ENCODE data around the gene NR2E3.

Gene NR2E3

GRCh38 chr15:71810256-71811035, at the start of gene NR2E3:
TSS of gene NR2E3 (plus strand) at chr15:71810554. CDS start at chr15:71810744, 190 bp downstream.
- H3K27ac ChIP-seq (ENCODE audit: low read depth, low read length): no peak within 1 kb of the TSS
- H3K4me3 ChIP-seq (ENCODE audit: low read length): no peak within 1 kb of the TSS
- H3K9me3 ChIP-seq (ENCODE audit: control insufficient read depth, insufficient read depth, low read length): no peaks in the 10 kb centered on the region
- TF ChIP-seq CTCF (IDR thresholded peaks at IDR 0.05; ENCODE audit: low read depth, low read length, poor library complexity, severe bottlenecking) (no peak), EZH2phosphoT487 (IDR thresholded peaks at IDR 0.05; ENCODE audit: borderline replicate concordance, low read length) (no peak)
- H3F3A ChIP-seq (ENCODE audit: control insufficient read depth, insufficient read depth): no peaks in the 10 kb centered on the region
- H3K4me2 ChIP-seq (ENCODE audit: low read length): no peak within 1 kb of the TSS
- H3K9me2 ChIP-seq (replicated peaks; ENCODE audit: control insufficient read depth, low read length): no peaks in the 10 kb centered on the region
- H4K20me1 ChIP-seq (ENCODE audit: control insufficient read depth, insufficient read depth, low read depth, low read length): no peaks in the 10 kb centered on the region
- H3K27me3 ChIP-seq (ENCODE audit: control insufficient read depth, low read length): no peaks in the 10 kb centered on the region
- 0 out of 2 replicates have a peak, but pooled peaks cover 6% of the 10 kb centered on the region for H3K4me1 ChIP-seq (ENCODE audit: control insufficient read depth, low read length)
- H3K79me2 ChIP-seq (ENCODE audit: control insufficient read depth, low read length): no peaks in the 10 kb centered on the region
- no peaks in the 10 kb centered on the region for H3K36me3 ChIP-seq (ENCODE audit: control insufficient read depth, low read length)

- H3K9me3 ChIP-seq (ENCODE audit: control insufficient read depth, insufficient read depth, low read length): peaks cover 12% of the 10 kb centered on the region
- TF ChIP-seq CTCF (IDR thresholded peaks at IDR 0.05; ENCODE audit: low read depth, low read length, poor library complexity, severe bottlenecking) (no peak), EZH2phosphoT487 (IDR thresholded peaks at IDR 0.05; ENCODE audit: borderline replicate concordance, low read length) (no peak)
- no peaks in the 10 kb centered on the region for H3K36me3 ChIP-seq (ENCODE audit: control insufficient read depth, low read length)
- no peaks in the 10 kb centered on the region for H3K9me2 ChIP-seq (replicated peaks; ENCODE audit: control insufficient read depth, low read length)
- no peaks in the 10 kb centered on the region for H3F3A ChIP-seq (ENCODE audit: control insufficient read depth, insufficient read depth)
- H4K20me1 ChIP-seq (ENCODE audit: control insufficient read depth, insufficient read depth, low read depth, low read length): no peaks in the 10 kb centered on the region
- no peak overlapping the region for H3K4me2 ChIP-seq (ENCODE audit: low read length)
- no peak overlapping the region for H3K27ac ChIP-seq (ENCODE audit: low read depth, low read length)
- H3K27me3 ChIP-seq (ENCODE audit: control insufficient read depth, low read length): peaks cover 3% of the 10 kb centered on the region; the same call in 1 of the 2 replicates
- H3K79me2 ChIP-seq (ENCODE audit: control insufficient read depth, low read length): no peaks in the 10 kb centered on the region
- H3K4me3 ChIP-seq (ENCODE audit: low read length): no peak overlapping the region
- no peaks in the 10 kb centered on the region for H3K4me1 ChIP-seq (ENCODE audit: control insufficient read depth, low read length)
Observed at GRCh38 chr15:71760852-71761251, 49.5 kb upstream of the NR2E3 start.

- no peaks in the 10 kb centered on the region for H3K27me3 ChIP-seq (ENCODE audit: control insufficient read depth, low read length)
Observed at GRCh38 chr15:71761649-71762048, 48.7 kb upstream of the NR2E3 start.

More at GRCh38 chr15:71761649-71762048, 48.7 kb upstream of the NR2E3 start:
- no peaks in the 10 kb centered on the region for H3F3A ChIP-seq (ENCODE audit: control insufficient read depth, insufficient read depth)
- H3K36me3 ChIP-seq (ENCODE audit: control insufficient read depth, low read length): no peaks in the 10 kb centered on the region
- no peaks in the 10 kb centered on the region for H4K20me1 ChIP-seq (ENCODE audit: control insufficient read depth, insufficient read depth, low read depth, low read length)
- no peaks in the 10 kb centered on the region for H3K4me1 ChIP-seq (ENCODE audit: control insufficient read depth, low read length)
- no peak overlapping the region for H3K27ac ChIP-seq (ENCODE audit: low read depth, low read length)
- H3K79me2 ChIP-seq (ENCODE audit: control insufficient read depth, low read length): no peaks in the 10 kb centered on the region
- TF ChIP-seq EZH2phosphoT487 (IDR thresholded peaks at IDR 0.05; ENCODE audit: borderline replicate concordance, low read length) (no peak), CTCF (IDR thresholded peaks at IDR 0.05; ENCODE audit: low read depth, low read length, poor library complexity, severe bottlenecking) (no peak)
- no peak overlapping the region for H3K4me2 ChIP-seq (ENCODE audit: low read length)
- no peak overlapping the region for H3K4me3 ChIP-seq (ENCODE audit: low read length)
- no peaks in the 10 kb centered on the region for H3K9me2 ChIP-seq (replicated peaks; ENCODE audit: control insufficient read depth, low read length)
- peaks cover 12% of the 10 kb centered on the region for H3K9me3 ChIP-seq (ENCODE audit: control insufficient read depth, insufficient read depth, low read length)

Data from DOHH2 (cell line).